ENCODE results near the gene TACC2.

GRCh38 chr10:122098924-122099323, 110.0 kb downstream of the TACC2 start:
- TF ChIP-seq CTCF (IDR thresholded peaks at IDR 0.05) (no peak), POLR2A (IDR thresholded peaks at IDR 0.05) (no peak)

Data from vagina (tissue), 2 donors.